ENCODE measurements around the gene DDX39B.
"Not testable (repeated sequence)": the region's sequence is repeated elsewhere in the genome, so short reads cannot be mapped to it uniquely, and the experiment has no call there.

DNA sequence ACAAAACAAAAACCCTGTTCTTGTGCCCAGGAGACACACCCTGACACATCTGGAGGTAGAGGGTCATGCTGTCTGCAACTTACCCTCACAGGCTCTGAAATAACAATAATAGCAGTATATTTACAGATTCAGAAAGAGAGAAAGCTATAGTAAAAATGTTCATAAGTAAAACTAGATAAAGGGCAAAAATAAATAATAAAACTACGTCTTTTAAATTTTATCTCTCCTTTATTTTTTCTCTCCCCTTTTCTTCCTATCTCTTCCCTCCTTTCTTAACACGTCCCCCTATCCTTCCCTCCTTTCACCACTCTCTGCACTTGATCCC lies 48.3 kb downstream of the DDX39B start:
- TF ChIP-seq, protein P1, sequence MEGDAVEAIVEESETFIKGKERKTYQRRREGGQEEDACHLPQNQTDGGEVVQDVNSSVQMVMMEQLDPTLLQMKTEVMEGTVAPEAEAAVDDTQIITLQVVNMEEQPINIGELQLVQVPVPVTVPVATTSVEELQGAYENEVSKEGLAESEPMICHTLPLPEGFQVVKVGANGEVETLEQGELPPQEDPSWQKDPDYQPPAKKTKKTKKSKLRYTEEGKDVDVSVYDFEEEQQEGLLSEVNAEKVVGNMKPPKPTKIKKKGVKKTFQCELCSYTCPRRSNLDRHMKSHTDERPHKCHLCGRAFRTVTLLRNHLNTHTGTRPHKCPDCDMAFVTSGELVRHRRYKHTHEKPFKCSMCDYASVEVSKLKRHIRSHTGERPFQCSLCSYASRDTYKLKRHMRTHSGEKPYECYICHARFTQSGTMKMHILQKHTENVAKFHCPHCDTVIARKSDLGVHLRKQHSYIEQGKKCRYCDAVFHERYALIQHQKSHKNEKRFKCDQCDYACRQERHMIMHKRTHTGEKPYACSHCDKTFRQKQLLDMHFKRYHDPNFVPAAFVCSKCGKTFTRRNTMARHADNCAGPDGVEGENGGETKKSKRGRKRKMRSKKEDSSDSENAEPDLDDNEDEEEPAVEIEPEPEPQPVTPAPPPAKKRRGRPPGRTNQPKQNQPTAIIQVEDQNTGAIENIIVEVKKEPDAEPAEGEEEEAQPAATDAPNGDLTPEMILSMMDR (IDR thresholded peaks at IDR 0.05), result not testable (repeated sequence)
- TF ChIP-seq POLR2A, EP300 (IDR thresholded peaks at IDR 0.05): not testable (repeated sequence)
